AG04449 (cell line): ENCODE data around the gene GPR107.

Experiments
- CTCF ChIA-PET: fragments of 350-600 bp; formaldehyde crosslinking; extraction: SDS; loops from one replicate; lab custom pipeline; 2021; ENCODE audit warnings: antibody characterized with exemption; lab: Yijun Ruan, JAX
- POLR2A ChIA-PET: fragments of 400-600, 350-600 bp; formaldehyde crosslinking; extraction: SDS; loops from one replicate; lab custom pipeline; 2020; ENCODE audit warnings: antibody characterized with exemption, inconsistent platforms; lab: Yijun Ruan, JAX
- DNase-seq: peaks from one replicate; pipeline ENCODE4 v3.0.0-alpha.2; 2010; ENCODE audit warnings: low read depth, low spot score
- H3K4me3 ChIP-seq: 2 replicates; pipeline ENCODE4 v1.5.1; 2011; ENCODE audit warnings: low read depth, mild to moderate bottlenecking, control low read depth, low read length
- CTCF ChIP-seq: IDR thresholded peaks from one replicate; pipeline ENCODE4 v1.5.1; 2011; ENCODE audit warnings: mild to moderate bottlenecking, moderate library complexity, low read length, control low read depth, inconsistent platforms; ENCODE audit not compliant: insufficient read depth; ENCODE audit errors: missing control alignments

Gene GPR107

GRCh38 chr9:130154816-130155215 is 101.1 kb downstream of the GPR107 start:
- no peak overlapping the region for H3K4me3 ChIP-seq
- ChIA-PET POLR2A (no interaction called here), CTCF (interaction anchor here (0.8 kb wide), 1 partner anchor 46 kb away, joined by 3 read pairs; no protein-coding TSS in a partner anchor)
- no peak for TF ChIP-seq CTCF
- no peak for DNase-seq

GRCh38 chr9:130155647-130156046 is 101.9 kb downstream of the GPR107 start:
- no peak for TF ChIP-seq CTCF
- DNase-seq, result no peak
- POLR2A ChIA-PET, result no interaction called here
- H3K4me3 ChIP-seq, result no peak overlapping the region
- CTCF ChIA-PET, result interaction anchor here (0.8 kb wide), 1 partner anchor 45 kb away, joined by 3 read pairs; no protein-coding TSS in a partner anchor

- TF ChIP-seq CTCF, result peak; percentile 7
- POLR2A ChIA-PET, result no interaction called here
- H3K4me3 ChIP-seq, result no peak overlapping the region
- DNase-seq, result no peak
- CTCF ChIA-PET, result no interaction called here
These were observed 103.0 kb downstream of the GPR107 start for GRCh38 chr9:130156672-130157071.

GRCh38 chr9:130157079-130157478 is 103.4 kb downstream of the GPR107 start:
- ChIA-PET POLR2A (no interaction called here), CTCF (no interaction called here)
- no peak for DNase-seq
- no peak for TF ChIP-seq CTCF
- H3K4me3 ChIP-seq, result no peak overlapping the region

GRCh38 chr9:130158001-130158400 is 104.3 kb downstream of the GPR107 start:
- ChIA-PET POLR2A (interaction anchor here (0.6 kb wide), 1 partner anchor 12 kb away, joined by 3 read pairs; no protein-coding TSS in a partner anchor), CTCF (no interaction called here)
- no peak overlapping the region for H3K4me3 ChIP-seq
- no peak for DNase-seq
- TF ChIP-seq CTCF, result no peak

- no peak for TF ChIP-seq CTCF
- DNase-seq, result no peak
- CTCF ChIA-PET, result no interaction called here
- POLR2A ChIA-PET, result no interaction called here
- no peak overlapping the region for H3K4me3 ChIP-seq
These were observed 105.4 kb downstream of the GPR107 start for GRCh38 chr9:130159057-130159456.
